ENCODE measurements around the gene ASNSD1.

ASNSD1 gene

GRCh38 chr2:189628817-189629530 lies 32.3 kb upstream of the ASNSD1 start:
- Histone ChIP-seq H3K4me1 (ENCODE audit: control insufficient read depth, insufficient read depth, low read length) (peaks cover 13% of the 10 kb centered on the region), H3K4me3 (ENCODE audit: low read depth, low read length) (no peak overlapping the region), H3K9ac (ENCODE audit: low read length) (no peak overlapping the region), H3K9me3 (ENCODE audit: control insufficient read depth, insufficient read depth, low read depth, low read length) (no peaks in the 10 kb centered on the region), H3K27me3 (ENCODE audit: control insufficient read depth, insufficient read depth, low read length) (no peaks in the 10 kb centered on the region), H3K27ac (ENCODE audit: low read depth, low read length) (no peak overlapping the region), H3K36me3 (ENCODE audit: control insufficient read depth, insufficient read depth, low read length) (no peaks in the 10 kb centered on the region)

GRCh38 chr2:189629531-189630453 lies 31.5 kb upstream of the ASNSD1 start:
- no peaks in the 10 kb centered on the region for H3K9me3 ChIP-seq (ENCODE audit: control insufficient read depth, insufficient read depth, low read depth, low read length)
- H3K4me3 ChIP-seq (ENCODE audit: low read depth, low read length): no peak overlapping the region
- no peak overlapping the region for H3K27ac ChIP-seq (ENCODE audit: low read depth, low read length)
- no peak overlapping the region for H3K9ac ChIP-seq (ENCODE audit: low read length)
- no peaks in the 10 kb centered on the region for H3K36me3 ChIP-seq (ENCODE audit: control insufficient read depth, insufficient read depth, low read length)
- H3K4me1 ChIP-seq (ENCODE audit: control insufficient read depth, insufficient read depth, low read length): peaks cover 7% of the 10 kb centered on the region; the same call in 1 of the 2 replicates
- H3K27me3 ChIP-seq (ENCODE audit: control insufficient read depth, insufficient read depth, low read length): no peaks in the 10 kb centered on the region

- H3K27ac ChIP-seq (ENCODE audit: low read depth, low read length): no peak overlapping the region
- H3K27me3 ChIP-seq (ENCODE audit: control insufficient read depth, insufficient read depth, low read length): no peaks in the 10 kb centered on the region
- H3K4me3 ChIP-seq (ENCODE audit: low read depth, low read length): no peak overlapping the region
- peaks cover 7% of the 10 kb centered on the region; the same call in 1 of the 2 replicates for H3K4me1 ChIP-seq (ENCODE audit: control insufficient read depth, insufficient read depth, low read length)
- no peaks in the 10 kb centered on the region for H3K36me3 ChIP-seq (ENCODE audit: control insufficient read depth, insufficient read depth, low read length)
- no peak overlapping the region for H3K9ac ChIP-seq (ENCODE audit: low read length)
- H3K9me3 ChIP-seq (ENCODE audit: control insufficient read depth, insufficient read depth, low read depth, low read length): no peaks in the 10 kb centered on the region
Measured at GRCh38 chr2:189631849-189632248, 29.4 kb upstream of the ASNSD1 start.

GRCh38 chr2:189633392-189633811 lies 27.9 kb upstream of the ASNSD1 start:
- H3K4me3 ChIP-seq (ENCODE audit: low read depth, low read length): no peak overlapping the region
- no peaks in the 10 kb centered on the region for H3K9me3 ChIP-seq (ENCODE audit: control insufficient read depth, insufficient read depth, low read depth, low read length)
- H3K9ac ChIP-seq (ENCODE audit: low read length): no peak overlapping the region
- H3K27ac ChIP-seq (ENCODE audit: low read depth, low read length): no peak overlapping the region
- peaks cover 7% of the 10 kb centered on the region; the same call in 1 of the 2 replicates for H3K4me1 ChIP-seq (ENCODE audit: control insufficient read depth, insufficient read depth, low read length)
- no peaks in the 10 kb centered on the region for H3K36me3 ChIP-seq (ENCODE audit: control insufficient read depth, insufficient read depth, low read length)
- H3K27me3 ChIP-seq (ENCODE audit: control insufficient read depth, insufficient read depth, low read length): no peaks in the 10 kb centered on the region

- H3K27ac ChIP-seq (ENCODE audit: low read depth, low read length): no peak overlapping the region
- H3K4me3 ChIP-seq (ENCODE audit: low read depth, low read length): no peak overlapping the region
- no peaks in the 10 kb centered on the region for H3K36me3 ChIP-seq (ENCODE audit: control insufficient read depth, insufficient read depth, low read length)
- H3K4me1 ChIP-seq (ENCODE audit: control insufficient read depth, insufficient read depth, low read length): no peaks in the 10 kb centered on the region
- no peak overlapping the region for H3K9ac ChIP-seq (ENCODE audit: low read length)
- H3K9me3 ChIP-seq (ENCODE audit: control insufficient read depth, insufficient read depth, low read depth, low read length): no peaks in the 10 kb centered on the region
- no peaks in the 10 kb centered on the region for H3K27me3 ChIP-seq (ENCODE audit: control insufficient read depth, insufficient read depth, low read length)
Measured at GRCh38 chr2:189635353-189635752, 25.9 kb upstream of the ASNSD1 start.

GRCh38 chr2:189638301-189639006 lies 22.8 kb upstream of the ASNSD1 start:
- H3K27ac ChIP-seq (ENCODE audit: low read depth, low read length): no peak overlapping the region
- peaks cover 11% of the 10 kb centered on the region for H3K4me1 ChIP-seq (ENCODE audit: control insufficient read depth, insufficient read depth, low read length)
- H3K4me3 ChIP-seq (ENCODE audit: low read depth, low read length): no peak overlapping the region
- H3K9me3 ChIP-seq (ENCODE audit: control insufficient read depth, insufficient read depth, low read depth, low read length): no peaks in the 10 kb centered on the region
- no peak overlapping the region for H3K9ac ChIP-seq (ENCODE audit: low read length)
- H3K27me3 ChIP-seq (ENCODE audit: control insufficient read depth, insufficient read depth, low read length): no peaks in the 10 kb centered on the region
- H3K36me3 ChIP-seq (ENCODE audit: control insufficient read depth, insufficient read depth, low read length): no peaks in the 10 kb centered on the region

GRCh38 chr2:189639007-189639609 lies 22.2 kb upstream of the ASNSD1 start:
- no peaks in the 10 kb centered on the region for H3K27me3 ChIP-seq (ENCODE audit: control insufficient read depth, insufficient read depth, low read length)
- H3K4me1 ChIP-seq (ENCODE audit: control insufficient read depth, insufficient read depth, low read length): peaks cover 11% of the 10 kb centered on the region
- H3K9me3 ChIP-seq (ENCODE audit: control insufficient read depth, insufficient read depth, low read depth, low read length): no peaks in the 10 kb centered on the region
- no peak overlapping the region for H3K9ac ChIP-seq (ENCODE audit: low read length)
- H3K4me3 ChIP-seq (ENCODE audit: low read depth, low read length): no peak overlapping the region
- H3K27ac ChIP-seq (ENCODE audit: low read depth, low read length): no peak overlapping the region
- no peaks in the 10 kb centered on the region for H3K36me3 ChIP-seq (ENCODE audit: control insufficient read depth, insufficient read depth, low read length)

- H3K27ac ChIP-seq (ENCODE audit: low read depth, low read length): no peak overlapping the region
- no peak overlapping the region for H3K4me3 ChIP-seq (ENCODE audit: low read depth, low read length)
- no peaks in the 10 kb centered on the region for H3K36me3 ChIP-seq (ENCODE audit: control insufficient read depth, insufficient read depth, low read length)
- peaks cover 11% of the 10 kb centered on the region for H3K4me1 ChIP-seq (ENCODE audit: control insufficient read depth, insufficient read depth, low read length)
- no peak overlapping the region for H3K9ac ChIP-seq (ENCODE audit: low read length)
- no peaks in the 10 kb centered on the region for H3K9me3 ChIP-seq (ENCODE audit: control insufficient read depth, insufficient read depth, low read depth, low read length)
- H3K27me3 ChIP-seq (ENCODE audit: control insufficient read depth, insufficient read depth, low read length): no peaks in the 10 kb centered on the region
Measured at GRCh38 chr2:189641002-189641401, 20.3 kb upstream of the ASNSD1 start.

- Histone ChIP-seq H3K27me3 (ENCODE audit: control insufficient read depth, insufficient read depth, low read length) (no peaks in the 10 kb centered on the region), H3K27ac (ENCODE audit: low read depth, low read length) (no peak overlapping the region), H3K9ac (ENCODE audit: low read length) (no peak overlapping the region), H3K9me3 (ENCODE audit: control insufficient read depth, insufficient read depth, low read depth, low read length) (no peaks in the 10 kb centered on the region), H3K4me3 (ENCODE audit: low read depth, low read length) (no peak overlapping the region), H3K36me3 (ENCODE audit: control insufficient read depth, insufficient read depth, low read length) (no peaks in the 10 kb centered on the region), H3K4me1 (ENCODE audit: control insufficient read depth, insufficient read depth, low read length) (peaks cover 11% of the 10 kb centered on the region)
Measured at GRCh38 chr2:189641590-189641989, 19.7 kb upstream of the ASNSD1 start.

GRCh38 chr2:189646521-189646920 lies 14.7 kb upstream of the ASNSD1 start:
- Histone ChIP-seq H3K27ac (ENCODE audit: low read depth, low read length) (no peak overlapping the region), H3K4me3 (ENCODE audit: low read depth, low read length) (no peak overlapping the region), H3K9ac (ENCODE audit: low read length) (no peak overlapping the region), H3K36me3 (ENCODE audit: control insufficient read depth, insufficient read depth, low read length) (no peaks in the 10 kb centered on the region), H3K27me3 (ENCODE audit: control insufficient read depth, insufficient read depth, low read length) (no peaks in the 10 kb centered on the region), H3K4me1 (ENCODE audit: control insufficient read depth, insufficient read depth, low read length) (peaks cover 4% of the 10 kb centered on the region), H3K9me3 (ENCODE audit: control insufficient read depth, insufficient read depth, low read depth, low read length) (peaks cover 4% of the 10 kb centered on the region; the same call in 1 of the 2 replicates)
